Measurements from ENCODE around the gene MCRIP1. TPM values are rescaled to one million over a fixed set of nuclear protein-coding genes. Genes with fewer than 3 reads are reported as not detected.

The MCRIP1 gene
- polyA plus RNA-seq, 1 experiment: 63.2 TPM

DNA sequence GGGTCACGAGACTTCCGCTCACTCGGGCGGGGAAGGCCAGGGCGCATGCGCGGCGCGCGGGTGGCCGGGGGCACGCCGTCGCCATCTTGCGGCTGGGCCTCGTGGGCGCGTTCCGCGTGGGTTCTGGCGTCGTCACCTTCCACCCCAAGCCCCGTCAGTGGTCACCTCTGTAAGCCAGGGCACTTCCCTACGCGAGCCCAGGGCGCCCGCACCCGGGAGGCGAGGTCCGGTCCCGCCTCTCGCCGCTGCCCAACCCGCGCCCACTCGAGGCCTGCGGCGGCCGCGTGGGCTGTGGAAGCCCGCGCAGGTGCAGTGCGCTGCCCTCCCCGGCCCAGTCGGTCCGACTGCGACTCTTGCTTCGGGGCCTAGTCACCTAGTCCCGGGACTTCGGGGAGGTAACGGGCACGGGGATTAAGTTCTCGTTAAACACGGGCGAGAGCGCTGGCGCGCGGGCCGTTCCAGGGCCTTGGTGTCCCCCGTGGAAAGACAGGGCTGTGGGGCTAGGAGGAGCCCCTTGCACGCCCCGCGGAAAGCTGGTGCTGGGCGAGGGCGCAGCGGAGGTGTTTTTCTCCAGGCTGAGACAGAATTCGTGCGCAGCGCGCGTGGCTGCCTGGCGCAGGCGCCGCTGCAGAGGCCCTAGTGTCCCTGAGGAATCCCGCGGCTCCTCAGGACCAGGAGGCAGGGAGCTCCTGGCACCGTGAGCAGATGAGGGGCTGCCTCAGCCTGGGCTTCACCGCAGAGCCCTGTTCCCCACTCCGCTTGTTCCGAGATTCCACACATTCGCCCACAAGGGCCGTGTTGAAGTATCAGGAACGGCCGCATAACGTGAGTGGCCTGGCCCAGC, 38.5 kb upstream of the MCRIP1 start:
- H3K27me3 ChIP-seq (ENCODE audit: control insufficient read depth, insufficient read depth, low read length): no peaks in the 10 kb centered on the region
- H3K27ac ChIP-seq (ENCODE audit: low read depth, low read length): peak overlapping the region; percentile 77
- ChIA-PET POLR2A (no interaction called here), CTCF (no interaction called here)
- DNase-seq (ENCODE audit: low read depth, low spot score): peak; percentile 47
- H3K9me3 ChIP-seq (ENCODE audit: control insufficient read depth, insufficient read depth, low read length): no peaks in the 10 kb centered on the region; the same call in 1 of the 2 replicates
- TF ChIP-seq, protein P1, sequence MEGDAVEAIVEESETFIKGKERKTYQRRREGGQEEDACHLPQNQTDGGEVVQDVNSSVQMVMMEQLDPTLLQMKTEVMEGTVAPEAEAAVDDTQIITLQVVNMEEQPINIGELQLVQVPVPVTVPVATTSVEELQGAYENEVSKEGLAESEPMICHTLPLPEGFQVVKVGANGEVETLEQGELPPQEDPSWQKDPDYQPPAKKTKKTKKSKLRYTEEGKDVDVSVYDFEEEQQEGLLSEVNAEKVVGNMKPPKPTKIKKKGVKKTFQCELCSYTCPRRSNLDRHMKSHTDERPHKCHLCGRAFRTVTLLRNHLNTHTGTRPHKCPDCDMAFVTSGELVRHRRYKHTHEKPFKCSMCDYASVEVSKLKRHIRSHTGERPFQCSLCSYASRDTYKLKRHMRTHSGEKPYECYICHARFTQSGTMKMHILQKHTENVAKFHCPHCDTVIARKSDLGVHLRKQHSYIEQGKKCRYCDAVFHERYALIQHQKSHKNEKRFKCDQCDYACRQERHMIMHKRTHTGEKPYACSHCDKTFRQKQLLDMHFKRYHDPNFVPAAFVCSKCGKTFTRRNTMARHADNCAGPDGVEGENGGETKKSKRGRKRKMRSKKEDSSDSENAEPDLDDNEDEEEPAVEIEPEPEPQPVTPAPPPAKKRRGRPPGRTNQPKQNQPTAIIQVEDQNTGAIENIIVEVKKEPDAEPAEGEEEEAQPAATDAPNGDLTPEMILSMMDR (IDR thresholded peaks at IDR 0.05; ENCODE audit: low read depth, low read length): peak; percentile 27; the same call in 1 of the 2 replicates
- H3K4me3 ChIP-seq (ENCODE audit: low read depth, low read length): peak overlapping the region; percentile 81

DNA sequence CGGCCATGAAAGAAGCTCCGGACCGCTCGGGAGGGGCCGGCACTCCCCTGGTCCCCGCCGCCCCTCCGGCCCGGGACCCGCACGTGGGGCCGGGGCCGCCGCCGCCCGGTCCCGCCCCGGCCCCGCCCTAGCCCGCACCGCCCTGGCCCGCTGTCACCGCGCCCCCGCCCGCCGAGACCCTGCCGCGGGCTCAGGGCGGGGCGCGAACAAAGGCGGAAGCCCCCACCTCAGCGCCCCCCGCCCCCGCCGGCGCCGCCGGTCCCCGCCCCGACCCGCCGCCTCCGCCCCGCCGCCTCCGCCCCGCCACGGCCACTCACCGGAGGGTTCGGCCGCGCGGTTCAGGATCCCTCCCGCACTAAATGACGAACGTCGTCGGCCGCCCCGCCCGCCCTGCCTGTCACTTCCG, 37.9 kb upstream of the MCRIP1 start, which contains the start of gene ARHGDIA:
TSS of gene ARHGDIA (minus strand) at position 357 of the 406 bp plus-strand sequence. CDS start 1,407 bp downstream, outside the sequence.
- POLR2A ChIA-PET: interaction anchor here (1.9 kb wide), 1 partner anchor 10 kb away, joined by 11 read pairs; the partner anchor contains the start of gene P4HB
- no peaks in the 10 kb centered on the region; the same call in 1 of the 2 replicates for H3K9me3 ChIP-seq (ENCODE audit: control insufficient read depth, insufficient read depth, low read length)
- no peak for DNase-seq (ENCODE audit: low read depth, low spot score)
- H3K27me3 ChIP-seq (ENCODE audit: control insufficient read depth, insufficient read depth, low read length): no peaks in the 10 kb centered on the region
- TF ChIP-seq, protein P1 (IDR thresholded peaks at IDR 0.05; ENCODE audit: low read depth, low read length): no peak
- H3K4me3 ChIP-seq (ENCODE audit: low read depth, low read length): peak within 1 kb of the TSS; percentile 81
- CTCF ChIA-PET: interaction anchor here (0.8 kb wide), 1 partner anchor 50 kb away, joined by 3 read pairs; no protein-coding TSS in a partner anchor
- H3K27ac ChIP-seq (ENCODE audit: low read depth, low read length): peak within 1 kb of the TSS; percentile 88

DNA sequence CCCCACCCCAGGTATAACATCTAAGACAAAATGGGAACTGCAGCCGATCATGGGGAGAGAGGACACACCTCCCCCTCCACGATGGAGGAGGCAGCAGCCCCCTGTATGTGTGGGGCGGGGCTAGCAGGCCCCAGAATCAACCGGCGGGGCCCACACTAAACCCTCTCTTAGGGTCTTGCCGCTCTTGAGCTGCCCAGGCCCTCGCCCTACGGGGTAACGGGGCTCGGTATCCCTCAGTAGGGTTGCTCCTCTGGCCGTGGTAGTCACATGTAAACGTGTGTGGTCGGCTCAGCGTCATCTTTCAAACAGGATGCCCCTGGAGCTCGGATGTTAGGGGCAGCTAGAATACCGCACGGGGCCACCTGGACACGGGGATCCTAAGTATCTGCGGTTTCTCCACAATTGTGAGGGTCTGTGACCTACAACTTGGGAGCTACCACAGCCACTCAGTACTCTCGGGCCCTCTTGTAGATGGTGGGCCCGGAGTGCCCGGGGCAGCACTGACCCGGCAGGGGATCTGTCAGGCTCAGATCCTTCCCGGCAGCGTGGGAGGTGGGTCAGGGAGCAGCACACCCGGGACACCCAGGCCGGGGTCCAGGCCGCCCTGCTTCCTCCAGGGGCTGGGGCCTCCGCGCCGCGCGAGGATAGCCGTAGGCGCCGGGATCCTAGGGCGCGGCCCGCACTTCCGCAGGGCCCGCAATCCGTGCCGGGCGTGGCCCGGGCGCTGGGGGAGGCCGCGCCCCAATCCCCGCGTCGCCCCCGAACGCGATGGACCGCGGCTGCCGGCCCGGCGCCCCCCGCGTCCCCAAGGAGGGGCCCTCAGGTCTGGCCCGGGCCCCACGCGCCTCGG, 37.3 kb upstream of the MCRIP1 start:
- no peak for DNase-seq (ENCODE audit: low read depth, low spot score)
- Histone ChIP-seq H3K9me3 (ENCODE audit: control insufficient read depth, insufficient read depth, low read length) (no peaks in the 10 kb centered on the region; the same call in 1 of the 2 replicates), H3K27me3 (ENCODE audit: control insufficient read depth, insufficient read depth, low read length) (no peaks in the 10 kb centered on the region), H3K27ac (ENCODE audit: low read depth, low read length) (peak overlapping the region; percentile 88), H3K4me3 (ENCODE audit: low read depth, low read length) (peak overlapping the region; percentile 81)
- ChIA-PET POLR2A (interaction anchor here (0.6 to 1.9 kb wide), 5 partner anchors 9 to 362 kb away, joined by 3 to 11 read pairs (median 4); partner anchors contain the start of genes ARL16, HGS, MCRIP1 and P4HB), CTCF (interaction anchor here (0.6 to 0.8 kb wide), 2 partner anchors 50 to 195 kb away, joined by 3 read pairs; no protein-coding TSS in a partner anchor)
- TF ChIP-seq, protein P1 (IDR thresholded peaks at IDR 0.05; ENCODE audit: low read depth, low read length): no peak

DNA sequence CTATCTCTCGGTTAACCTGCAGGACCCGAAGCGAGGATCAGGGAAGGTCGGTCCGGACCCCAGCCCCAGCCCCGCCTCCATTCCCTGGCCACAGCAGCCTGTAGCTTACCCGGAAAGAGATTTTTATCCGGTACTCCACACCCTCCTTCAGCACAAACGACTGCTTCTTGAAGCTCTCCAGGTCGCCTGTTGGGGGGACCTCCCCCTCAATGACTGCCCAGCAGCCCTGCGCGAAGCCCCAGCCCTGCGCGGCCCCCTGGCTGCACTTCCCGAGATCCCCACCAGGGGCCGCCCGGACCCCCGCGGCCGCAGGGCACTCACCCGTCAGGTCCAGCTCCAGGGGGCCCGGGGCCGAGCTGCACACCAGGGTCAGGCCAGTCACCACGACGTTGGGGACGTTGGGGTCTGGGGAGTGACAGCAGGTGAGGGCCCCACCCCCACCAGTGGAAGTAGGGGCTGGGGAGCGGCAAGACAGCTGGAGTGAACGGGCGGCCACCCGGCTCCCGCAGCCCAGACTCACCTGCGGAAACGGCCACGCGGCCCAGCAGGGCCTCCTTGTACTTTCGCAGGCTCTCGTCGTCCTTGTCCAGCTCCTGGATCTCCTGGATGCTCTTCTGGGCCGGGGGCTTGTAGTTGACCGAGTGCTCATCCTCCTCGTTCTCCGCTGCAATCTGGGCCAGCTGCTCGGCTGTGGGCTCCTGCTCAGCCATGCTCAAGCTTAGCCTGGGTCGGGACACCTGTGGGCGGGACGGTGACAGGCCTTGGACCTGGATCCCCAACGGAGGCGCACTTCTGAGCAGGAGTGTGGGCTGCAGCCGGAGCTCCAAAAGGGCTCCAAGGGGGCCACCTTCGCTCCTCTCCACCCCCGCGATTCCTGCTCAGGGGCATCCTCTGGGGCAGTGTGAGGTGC, 36.4 kb upstream of the MCRIP1 start:
- ChIA-PET POLR2A (interaction anchor here (0.5 to 1.9 kb wide), 6 partner anchors 8 to 364 kb away, joined by 3 to 11 read pairs (median 5); partner anchors contain the start of genes ARL16, HGS, MCRIP1 and P4HB), CTCF (interaction anchor here (0.6 to 1.2 kb wide), 2 partner anchors 54 to 150 kb away, joined by 3 read pairs; no protein-coding TSS in a partner anchor)
- H3K27ac ChIP-seq (ENCODE audit: low read depth, low read length): peak overlapping the region; percentile 88

More for the DNA sequence above, 36.4 kb upstream of the MCRIP1 start:
- no peaks in the 10 kb centered on the region for H3K27me3 ChIP-seq (ENCODE audit: control insufficient read depth, insufficient read depth, low read length)
- no peaks in the 10 kb centered on the region; the same call in 1 of the 2 replicates for H3K9me3 ChIP-seq (ENCODE audit: control insufficient read depth, insufficient read depth, low read length)
- H3K4me3 ChIP-seq (ENCODE audit: low read depth, low read length): peak overlapping the region; percentile 81
- no peak for DNase-seq (ENCODE audit: low read depth, low spot score)
- TF ChIP-seq, protein P1 (IDR thresholded peaks at IDR 0.05; ENCODE audit: low read depth, low read length): peak; percentile 79
